NCI-H345 (cell line): Measurements from ENCODE around the gene NUDT1.

Source experiments
- DNase-seq: peaks from one replicate; lab custom pipeline; 2025; lab: John Stamatoyannopoulos, UW

The NUDT1 gene

GRCh38 chr7:2205036-2205780 lies 36.8 kb upstream of the NUDT1 start:
- DNase-seq: no peak

GRCh38 chr7:2208712-2209111 lies 33.3 kb upstream of the NUDT1 start:
- no peak for DNase-seq

- DNase-seq: peak; percentile 36
Observed at GRCh38 chr7:2209146-2209960, 32.7 kb upstream of the NUDT1 start.

GRCh38 chr7:2209961-2210323 lies 32.1 kb upstream of the NUDT1 start:
- no peak for DNase-seq

GRCh38 chr7:2210551-2211258 lies 31.3 kb upstream of the NUDT1 start:
- no peak for DNase-seq

GRCh38 chr7:2211259-2211880 lies 30.7 kb upstream of the NUDT1 start:
- DNase-seq: no peak

- DNase-seq: no peak
Observed at GRCh38 chr7:2211926-2212325, 30.1 kb upstream of the NUDT1 start.

GRCh38 chr7:2212906-2213305 lies 29.1 kb upstream of the NUDT1 start:
- DNase-seq: no peak

GRCh38 chr7:2213551-2214215 lies 28.3 kb upstream of the NUDT1 start:
- DNase-seq: no peak

GRCh38 chr7:2214636-2215035 lies 27.4 kb upstream of the NUDT1 start:
- DNase-seq: no peak

- DNase-seq: no peak
Observed at GRCh38 chr7:2215851-2216250, 26.2 kb upstream of the NUDT1 start.

GRCh38 chr7:2217206-2217605 lies 24.8 kb upstream of the NUDT1 start:
- DNase-seq: no peak

- DNase-seq: no peak
Observed at GRCh38 chr7:2217716-2218443, 24.1 kb upstream of the NUDT1 start.

GRCh38 chr7:2218444-2218785 lies 23.6 kb upstream of the NUDT1 start:
- no peak for DNase-seq

GRCh38 chr7:2219136-2219535 lies 22.9 kb upstream of the NUDT1 start:
- DNase-seq: no peak

- no peak for DNase-seq
Observed at GRCh38 chr7:2219606-2220005, 22.4 kb upstream of the NUDT1 start.

- DNase-seq: no peak
Observed at GRCh38 chr7:2220030-2220429, 22.0 kb upstream of the NUDT1 start.

- no peak for DNase-seq
Observed at GRCh38 chr7:2220506-2220905, 21.5 kb upstream of the NUDT1 start.

- DNase-seq: no peak
Observed at GRCh38 chr7:2220954-2221353, 21.1 kb upstream of the NUDT1 start.

- no peak for DNase-seq
Observed at GRCh38 chr7:2222516-2222915, 19.5 kb upstream of the NUDT1 start.

- DNase-seq: no peak
Observed at GRCh38 chr7:2223321-2223720, 18.7 kb upstream of the NUDT1 start.
